GM21367 (cell line): ENCODE data around the gene KDR.

ENCODE experiments used
- ATAC-seq: cut with Tn5 transposase; IDR thresholded peaks from one replicate; pipeline ENCODE4 v1.9.1; 2021; ENCODE audit not compliant: unreplicated experiment

The KDR gene

DNA sequence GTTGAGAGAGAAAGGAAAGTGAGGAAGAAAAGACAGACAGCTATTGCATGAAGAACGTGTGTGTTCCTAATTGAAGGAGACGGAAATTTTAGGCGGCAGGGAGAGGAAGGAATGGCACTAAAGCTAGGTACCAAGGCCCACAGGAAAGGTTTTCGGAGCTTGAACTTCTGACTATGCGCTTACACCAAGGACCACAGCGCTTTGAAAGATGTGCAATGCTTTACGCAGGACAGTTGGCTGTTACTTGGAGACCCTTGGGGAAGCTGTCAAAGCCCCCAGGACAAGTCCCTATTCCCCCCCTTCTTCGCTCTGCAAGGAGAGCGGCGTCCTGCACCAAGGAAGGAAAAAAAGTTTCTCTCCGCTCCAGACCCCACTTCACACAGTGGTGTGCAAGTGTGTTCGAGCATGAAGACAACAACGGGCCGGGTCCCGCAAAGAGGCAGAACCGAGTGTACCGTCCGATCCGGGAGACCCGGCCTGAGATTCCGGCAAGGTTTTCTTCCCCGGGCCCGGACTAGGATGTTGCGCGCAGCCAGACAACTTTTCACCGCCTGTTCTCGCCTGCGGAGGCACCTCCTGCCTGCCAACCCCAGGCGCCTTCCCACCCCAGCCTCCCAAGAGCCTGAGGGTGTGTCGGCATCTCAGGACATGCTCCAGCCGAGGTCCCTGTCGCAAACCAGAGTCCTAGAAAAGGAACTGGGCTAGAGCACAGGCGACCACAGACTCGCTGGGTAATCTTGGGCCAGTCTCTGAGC lies 896 bp downstream of the KDR start:
- ATAC-seq = no peak

DNA sequence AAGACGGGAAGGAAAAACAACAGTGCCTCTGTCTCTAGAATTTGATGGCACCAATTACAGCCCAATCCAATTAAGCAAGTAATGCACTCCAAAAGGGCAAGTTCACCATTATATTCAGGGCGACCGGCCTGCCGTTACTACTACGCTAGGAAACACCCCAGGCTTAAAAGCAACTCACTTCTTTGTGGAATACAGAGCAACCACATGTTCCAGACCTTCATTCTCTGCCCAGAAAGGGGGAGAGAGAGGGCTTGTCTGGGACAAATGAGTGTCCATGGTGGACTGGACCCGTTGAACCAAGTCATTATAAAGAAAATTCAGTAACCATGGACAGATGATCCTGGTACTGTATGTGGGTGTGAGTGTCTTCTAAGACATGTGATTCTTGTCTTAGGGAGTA lies 1.6 kb downstream of the KDR start:
- ATAC-seq = no peak

DNA sequence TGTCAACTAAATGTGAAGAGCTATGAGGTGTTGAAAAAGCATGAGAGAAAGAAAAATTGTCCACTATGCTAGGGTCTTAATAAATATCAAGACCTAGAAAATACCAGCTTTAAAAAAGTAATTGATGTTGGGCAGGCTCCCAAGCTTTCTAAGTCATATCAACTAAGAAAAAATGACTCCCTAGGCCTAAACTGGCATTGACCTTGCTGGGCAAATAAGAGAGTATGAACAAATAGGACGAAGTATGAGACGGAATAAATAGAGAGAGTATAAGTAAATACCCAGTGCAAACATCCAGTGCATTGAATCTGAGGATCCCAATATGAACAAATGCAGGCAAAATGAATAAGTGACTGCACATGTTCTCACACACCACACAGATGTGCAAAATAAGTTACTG lies 3.2 kb downstream of the KDR start:
- no peak for ATAC-seq

DNA sequence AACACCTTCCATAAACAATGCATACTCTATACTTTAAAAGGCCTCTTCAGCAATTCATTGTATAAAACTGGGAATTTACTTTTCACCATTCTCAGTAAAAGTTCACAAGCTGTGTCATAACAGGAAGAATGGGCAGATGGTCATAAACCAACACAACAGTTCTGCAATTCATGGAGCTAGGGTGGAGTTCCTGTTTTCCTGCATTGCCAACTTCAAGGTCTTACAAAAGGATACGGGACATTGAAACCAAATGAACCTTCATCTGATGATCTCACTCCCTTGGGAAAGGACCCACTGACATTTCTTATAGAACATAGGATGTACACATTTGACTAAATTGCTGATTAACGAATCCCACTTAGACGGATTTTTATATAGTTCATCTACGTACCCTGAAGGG lies 4.1 kb downstream of the KDR start:
- ATAC-seq = no peak

DNA sequence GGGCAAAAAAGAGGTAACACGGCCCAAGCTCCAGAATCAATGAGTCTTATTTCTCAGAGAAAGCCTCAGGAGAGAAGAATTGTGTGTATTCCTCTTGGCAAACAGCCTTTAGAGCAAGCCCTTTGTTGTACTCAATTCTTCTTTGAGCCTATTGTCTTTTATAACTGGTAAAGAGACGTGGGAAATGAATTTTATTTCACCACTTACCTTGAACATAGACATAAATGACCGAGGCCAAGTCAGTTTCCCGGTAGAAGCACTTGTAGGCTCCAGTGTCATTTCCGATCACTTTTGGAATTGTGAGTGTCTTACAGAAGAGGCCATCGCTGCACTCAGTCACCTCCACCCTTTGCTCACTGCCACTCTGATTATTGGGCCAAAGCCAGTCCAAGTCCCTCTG lies 7.0 kb downstream of the KDR start:
- no peak for ATAC-seq

DNA sequence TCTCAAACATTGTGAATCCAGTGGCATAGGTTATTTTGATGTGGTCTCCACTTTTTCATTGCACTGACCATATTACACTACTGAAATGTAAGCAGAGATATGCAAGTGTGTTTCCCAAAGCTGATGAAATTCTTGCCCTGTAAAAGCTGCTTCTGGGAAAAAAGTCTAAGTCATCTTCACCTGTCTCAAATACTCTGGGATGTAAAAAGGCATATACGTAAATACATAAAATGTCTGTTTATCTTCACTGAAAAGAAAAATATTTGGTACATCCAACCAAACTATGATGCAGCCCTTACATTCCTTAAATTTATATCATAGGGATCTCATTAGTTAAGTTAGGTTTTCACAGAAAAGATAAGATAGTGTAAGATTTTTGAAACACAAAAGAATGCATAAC lies 7.9 kb downstream of the KDR start:
- ATAC-seq = no peak

- no peak for ATAC-seq
Measured at GRCh38 chr4:55116450-55116849, 8.9 kb downstream of the KDR start.

- no peak for ATAC-seq
Measured at GRCh38 chr4:55111601-55112000, 13.8 kb downstream of the KDR start.

DNA sequence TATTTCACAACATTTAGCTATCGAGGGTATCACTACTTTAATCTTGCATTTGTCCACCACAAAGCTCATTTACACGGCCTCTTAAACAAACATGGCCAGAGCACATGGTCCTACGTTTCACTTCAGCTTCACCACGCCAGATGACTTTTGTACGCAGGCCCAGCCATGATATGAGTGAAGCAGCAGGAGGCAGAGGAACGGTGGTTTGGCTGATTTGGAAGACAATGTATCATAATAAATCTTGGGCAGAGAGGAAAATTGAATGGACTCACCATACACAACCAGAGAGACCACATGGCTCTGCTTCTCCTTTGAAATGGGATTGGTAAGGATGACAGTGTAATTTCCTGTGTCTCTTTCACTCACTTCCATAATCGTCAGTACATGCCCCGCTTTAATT lies 15.3 kb downstream of the KDR start:
- no peak for ATAC-seq

DNA sequence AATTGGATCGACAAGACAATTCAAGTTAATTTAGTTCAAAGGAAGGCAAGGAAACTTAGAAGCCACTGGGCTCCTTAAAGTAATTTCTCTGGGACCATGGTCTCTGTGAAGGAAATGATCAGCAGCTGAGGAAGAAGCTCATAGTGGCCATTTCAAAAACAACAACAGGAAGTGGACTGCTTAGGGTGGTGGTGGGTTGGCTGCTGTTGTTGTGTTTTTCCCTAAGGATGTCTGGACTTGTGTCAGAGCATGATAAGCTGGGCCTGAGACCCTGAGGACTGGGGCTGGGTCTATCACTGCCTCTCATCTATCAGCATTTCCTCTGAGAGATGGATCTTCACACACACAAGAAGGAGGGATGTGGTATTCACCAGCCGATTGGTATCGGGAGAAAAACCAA lies 18.3 kb downstream of the KDR start:
- ATAC-seq = no peak

DNA sequence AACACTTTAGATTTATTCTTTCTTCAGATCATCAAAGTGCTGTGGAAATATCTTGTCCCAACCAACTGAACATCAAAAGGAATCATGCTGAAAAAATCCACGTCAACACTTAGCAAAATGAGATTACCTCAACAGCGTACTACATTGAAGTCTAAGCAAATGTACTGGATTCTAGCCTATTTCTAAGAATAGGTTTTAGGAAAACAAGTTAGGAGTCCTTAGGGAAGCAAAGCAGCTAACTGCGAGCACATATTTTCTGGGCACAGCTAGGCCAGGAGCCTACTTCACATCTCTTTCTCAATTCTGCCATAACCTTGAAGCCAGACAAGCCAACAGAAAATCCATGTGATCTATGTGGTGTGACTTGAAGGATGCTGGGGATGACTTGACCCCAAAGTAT lies 22.2 kb downstream of the KDR start:
- no peak for ATAC-seq

DNA sequence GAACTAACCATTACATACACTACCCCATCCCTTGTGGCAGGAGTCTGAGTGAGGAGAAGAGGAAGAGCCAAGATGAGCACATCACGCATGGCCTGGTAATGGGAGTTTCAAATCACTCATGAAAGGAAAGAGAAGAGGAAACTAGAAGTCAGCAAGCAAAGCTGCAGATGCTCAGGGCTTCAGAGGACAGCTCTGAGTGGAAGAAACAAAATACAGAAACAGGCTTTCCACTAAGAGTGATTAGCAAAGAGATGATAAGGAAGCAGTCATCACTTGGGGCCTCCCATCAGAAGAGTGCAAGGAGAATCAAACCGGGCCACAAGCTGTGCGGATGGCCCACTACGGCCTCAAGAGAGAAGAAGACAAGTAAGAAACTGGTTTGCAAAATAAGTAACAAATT lies 25.6 kb downstream of the KDR start:
- no peak for ATAC-seq

DNA sequence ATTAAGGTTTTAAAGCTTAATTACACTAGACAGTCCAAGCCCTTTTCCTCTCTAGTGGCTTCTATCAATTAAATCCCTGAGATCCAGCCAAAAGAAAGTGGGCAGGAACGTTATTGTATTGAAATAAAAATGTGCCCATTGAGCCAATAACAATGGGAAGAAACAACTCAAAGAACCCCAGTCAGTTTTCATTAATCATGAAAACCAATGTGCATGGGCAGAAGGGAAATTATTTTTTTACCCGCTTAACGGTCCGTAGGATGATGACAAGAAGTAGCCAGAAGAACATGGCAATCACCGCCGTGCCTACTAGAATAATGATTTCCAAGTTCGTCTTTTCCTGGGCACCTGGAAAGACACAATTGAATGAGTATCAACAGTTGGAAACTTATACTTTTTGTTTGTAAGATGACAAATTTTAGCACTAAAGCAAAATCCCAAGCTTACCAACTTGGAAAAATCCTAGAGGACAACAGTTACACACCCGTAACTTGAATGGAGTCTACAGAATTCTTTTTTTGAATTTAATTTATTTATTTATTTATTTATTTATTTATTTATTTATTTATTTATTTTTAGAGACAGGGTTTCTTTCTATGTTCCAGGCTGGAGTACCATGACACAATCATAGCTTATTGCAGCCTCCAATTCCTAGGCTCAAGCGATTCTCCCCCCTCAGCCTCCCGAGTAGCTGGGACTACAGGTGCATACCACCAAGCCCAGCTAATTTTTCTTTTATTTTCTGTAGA lies 26.8 kb downstream of the KDR start:
- no peak for ATAC-seq

GRCh38 chr4:55096619-55097018 lies 28.8 kb downstream of the KDR start:
- ATAC-seq = no peak

- ATAC-seq = no peak
Measured at GRCh38 chr4:55096045-55096444, 29.4 kb downstream of the KDR start.

DNA sequence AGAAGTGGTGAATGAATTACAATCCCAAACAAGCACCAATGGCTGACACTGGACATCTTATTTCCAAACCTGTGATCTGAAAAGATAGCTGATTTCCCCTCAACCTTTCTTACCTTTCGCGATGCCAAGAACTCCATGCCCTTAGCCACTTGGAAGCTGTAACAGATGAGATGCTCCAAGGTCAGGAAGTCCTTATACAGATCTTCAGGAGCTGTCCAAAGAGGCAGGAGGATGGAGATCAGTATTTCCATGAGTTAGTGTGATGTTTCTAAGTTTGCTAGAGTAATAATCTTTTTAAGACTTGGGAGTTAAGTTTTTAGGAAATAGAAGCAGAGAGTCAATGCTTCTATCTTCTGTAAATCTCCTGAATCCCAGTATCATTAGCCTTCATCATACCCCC lies 32.9 kb downstream of the KDR start:
- no peak for ATAC-seq

GRCh38 chr4:55089916-55090315 lies 35.5 kb downstream of the KDR start:
- ATAC-seq = no peak

DNA sequence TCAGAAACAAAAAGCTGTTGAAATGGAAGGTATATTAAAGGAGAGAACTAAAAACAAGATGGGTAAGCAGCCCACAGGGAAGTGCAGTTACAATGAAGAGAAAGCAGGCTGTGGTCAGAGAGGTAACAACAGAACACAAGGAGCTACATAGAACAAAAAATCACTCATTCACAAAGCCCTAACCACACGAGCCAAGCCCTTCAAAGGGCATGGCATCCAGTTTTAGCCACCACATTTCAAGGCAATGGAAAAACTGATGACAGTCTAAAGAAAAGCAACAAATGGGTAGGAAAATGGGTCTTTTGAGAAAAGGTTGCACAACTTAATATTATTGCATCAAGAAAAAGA lies 37.5 kb downstream of the KDR start:
- no peak for ATAC-seq

DNA sequence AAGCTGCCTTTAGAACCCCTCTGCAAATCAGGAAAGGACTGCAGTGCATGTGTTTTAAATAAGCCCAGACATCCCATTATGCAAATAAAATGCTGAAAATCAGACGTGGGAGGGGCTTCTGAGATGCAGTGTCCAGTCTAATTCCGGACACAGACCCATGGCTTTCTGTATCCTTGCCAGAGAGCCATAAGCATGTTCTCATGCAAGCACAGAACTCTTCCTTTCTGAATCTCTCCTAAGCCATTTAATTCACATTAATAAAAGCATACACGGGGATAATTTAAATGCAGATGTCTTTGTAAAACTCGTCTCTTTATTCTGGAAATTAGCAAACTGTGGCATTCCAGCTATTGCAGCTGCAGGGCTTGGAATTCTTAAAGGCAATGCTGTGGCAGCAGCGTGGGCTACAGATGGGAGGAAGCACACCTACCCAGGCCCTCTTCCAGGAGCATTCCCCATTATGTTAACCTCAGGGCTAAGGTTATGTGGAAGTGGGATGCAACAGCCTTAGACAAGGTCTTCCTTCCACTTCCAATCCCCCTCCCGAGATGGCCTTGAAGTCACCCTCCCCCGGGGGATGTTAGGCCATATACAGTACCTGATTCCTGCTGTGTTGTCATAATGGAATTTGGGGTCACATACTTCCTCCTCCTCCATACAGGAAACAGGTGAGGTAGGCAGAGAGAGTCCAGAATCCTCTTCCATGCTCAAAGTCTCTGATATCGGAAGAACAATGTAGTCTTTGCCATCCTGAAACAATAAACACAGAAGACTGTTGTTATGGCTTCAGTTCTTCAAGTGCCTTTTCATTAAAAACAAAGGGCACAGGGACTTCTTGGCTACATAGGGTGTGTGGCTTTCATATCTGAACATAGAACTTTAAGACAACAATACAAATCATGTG lies 38.1 kb downstream of the KDR start:
- no peak for ATAC-seq

DNA sequence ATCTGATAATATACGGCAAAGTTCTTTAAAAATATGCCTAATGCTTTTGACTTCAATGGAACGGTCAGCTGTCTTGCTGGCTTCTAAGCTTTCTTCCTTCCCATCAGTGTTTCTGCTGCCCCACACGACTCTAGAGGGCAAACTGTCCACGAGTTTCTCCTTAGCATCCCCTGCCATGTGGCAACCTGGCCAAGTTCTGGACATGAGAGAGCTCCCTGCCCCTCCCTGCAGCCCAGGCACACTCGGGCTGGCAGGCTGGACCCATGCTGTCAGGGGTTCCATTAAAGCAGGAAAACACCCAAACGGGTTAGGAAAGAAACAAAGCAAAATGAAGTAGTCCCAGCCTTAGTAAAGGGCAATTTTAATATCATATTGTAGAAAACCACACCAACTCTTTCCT lies 38.8 kb downstream of the KDR start:
- no peak for ATAC-seq

DNA sequence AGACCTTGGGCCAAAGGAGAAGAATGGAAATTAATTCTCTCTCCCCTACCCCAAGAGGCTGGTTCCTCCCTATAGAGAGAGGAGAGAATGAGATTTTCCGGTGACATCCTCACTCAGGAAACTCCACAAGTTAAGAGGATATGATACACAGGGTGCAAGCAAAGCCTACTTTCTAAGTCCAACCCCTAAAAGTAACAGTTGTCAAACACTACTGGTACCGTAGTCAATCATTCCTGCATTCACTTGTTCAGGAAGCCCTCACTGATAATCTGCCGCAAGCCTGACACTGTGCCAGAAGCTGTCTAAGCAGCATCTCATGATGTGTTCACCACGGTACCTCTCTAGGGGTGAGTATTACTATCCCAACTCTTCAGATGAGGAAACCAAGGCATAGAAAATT lies 41.7 kb downstream of the KDR start:
- no peak for ATAC-seq

DNA sequence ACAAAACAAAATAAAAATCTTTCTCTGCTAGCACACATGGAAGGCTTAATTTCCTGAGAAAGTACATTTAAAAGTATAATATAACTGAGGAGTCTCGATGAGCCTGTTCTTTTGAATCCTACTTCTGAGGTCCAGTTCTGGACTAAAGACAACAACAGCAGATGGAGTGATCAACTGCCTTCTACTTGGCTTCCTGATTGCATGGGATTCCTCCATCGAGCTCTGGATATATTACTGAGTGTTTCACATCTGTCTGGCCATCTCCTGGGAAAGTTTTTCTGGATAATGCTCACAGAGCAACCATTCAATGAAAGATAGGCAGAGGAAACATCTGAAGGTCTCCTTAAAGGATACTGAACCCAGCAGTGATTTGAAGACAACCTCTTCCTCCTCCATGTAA lies 42.6 kb downstream of the KDR start:
- ATAC-seq = no peak
